HPDE6-E6E7 (cell line): ENCODE data around the gene ANKLE2.

ENCODE experiments used
- DNase-seq: peaks from one replicate; pipeline ENCODE4 v3.0.0; 2011; ENCODE audit warnings: missing footprints; ENCODE audit errors: extremely low spot score

ANKLE2 gene

DNA sequence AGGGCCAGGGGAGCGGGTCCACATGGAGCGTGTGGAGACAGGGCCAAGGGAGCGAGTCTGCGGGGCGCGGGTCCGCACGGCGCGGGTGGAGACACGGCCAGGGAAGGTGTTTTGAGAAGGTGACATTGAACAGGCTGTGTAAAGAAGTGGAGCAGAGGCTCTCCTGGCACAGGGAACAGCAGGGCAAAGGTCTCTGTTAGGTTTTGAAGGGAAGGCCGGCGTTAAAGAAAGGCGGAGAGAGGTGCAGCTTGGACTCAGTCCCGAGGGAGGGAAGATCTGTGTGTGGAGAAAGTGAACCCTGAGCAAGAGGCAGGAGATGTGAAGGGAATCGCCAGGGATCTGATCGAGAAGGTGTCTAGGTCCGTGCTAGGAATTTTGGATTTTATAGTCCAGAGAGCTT is 72.4 kb downstream of the ANKLE2 start:
- DNase-seq: no peak

DNA sequence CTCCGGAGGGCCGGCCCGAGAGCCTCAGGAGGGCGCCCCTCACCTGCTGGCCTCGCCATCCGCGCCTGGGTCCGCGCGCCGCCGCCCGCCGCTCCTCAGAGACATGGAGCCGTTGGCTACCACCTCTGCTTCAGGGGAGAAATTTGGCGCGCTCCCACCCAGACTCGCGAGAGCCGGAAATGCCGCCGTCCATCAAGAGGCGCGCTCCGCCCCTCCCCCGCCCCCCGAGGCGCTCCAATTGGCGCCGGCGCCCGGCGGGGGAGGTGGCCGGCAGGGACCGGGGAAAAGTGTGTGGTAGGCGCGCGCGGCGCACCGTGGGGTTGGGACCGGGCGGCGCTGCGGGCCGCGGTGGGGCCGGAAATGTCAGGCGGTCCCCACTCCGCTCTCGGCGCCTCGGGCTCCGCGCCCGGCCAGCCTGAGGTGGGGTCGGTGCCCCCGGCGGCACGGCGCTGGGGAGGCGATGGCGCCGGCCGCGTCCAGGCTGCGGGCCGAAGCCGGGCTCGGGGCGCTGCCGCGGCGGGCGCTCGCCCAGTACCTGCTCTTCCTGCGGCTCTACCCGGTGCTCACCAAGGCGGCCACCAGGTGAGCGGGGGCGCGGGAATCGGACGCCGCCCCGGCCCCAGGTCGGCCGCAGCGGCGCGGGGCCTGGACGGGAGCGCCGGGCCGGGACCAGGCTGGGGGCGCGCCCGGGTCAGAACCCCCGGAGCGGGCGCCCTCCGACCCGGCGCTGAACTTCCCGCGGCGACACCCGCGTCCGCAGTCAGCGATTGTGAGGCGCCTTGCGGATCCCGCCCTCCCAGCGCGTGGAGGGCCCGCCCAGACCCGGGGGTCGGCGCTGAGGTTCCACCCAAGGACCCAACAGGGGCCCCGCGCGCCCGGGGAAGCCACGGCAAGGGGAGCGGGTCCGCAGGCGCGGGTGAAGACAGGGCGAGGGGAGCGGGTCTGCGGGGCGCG is 74.1 kb downstream of the ANKLE2 start, which contains the start of the genes POLE and PXMP2:
POLE (minus strand) TSS at position 132 of the 954 bp plus-strand sequence; CDS start at position 105, 27 bp downstream.
PXMP2 (plus strand) TSS at position 377 of the 954 bp plus-strand sequence; CDS start at position 461, 84 bp downstream.
- peak; percentile 91 for DNase-seq

DNA sequence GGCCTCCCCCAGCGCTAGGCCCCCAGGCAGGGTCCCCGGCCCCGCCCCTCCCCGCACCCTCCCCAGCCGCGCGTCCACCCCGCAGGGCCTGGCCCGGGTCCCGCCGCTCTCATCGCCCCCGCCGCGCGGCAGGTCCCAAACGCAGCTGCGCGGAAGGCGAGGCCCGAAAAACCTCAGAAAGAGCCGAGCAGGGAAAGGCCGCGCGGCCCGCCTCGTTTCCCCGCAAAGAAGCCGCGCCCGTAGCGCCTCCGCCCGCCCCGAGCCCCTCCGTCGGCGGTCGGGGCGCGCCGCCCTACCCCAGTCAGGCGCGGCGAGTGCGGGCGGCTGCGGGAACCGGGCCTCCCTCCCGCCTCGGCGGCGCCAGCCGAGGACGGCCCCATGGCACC is 74.8 kb downstream of the ANKLE2 start:
- no peak for DNase-seq

DNA sequence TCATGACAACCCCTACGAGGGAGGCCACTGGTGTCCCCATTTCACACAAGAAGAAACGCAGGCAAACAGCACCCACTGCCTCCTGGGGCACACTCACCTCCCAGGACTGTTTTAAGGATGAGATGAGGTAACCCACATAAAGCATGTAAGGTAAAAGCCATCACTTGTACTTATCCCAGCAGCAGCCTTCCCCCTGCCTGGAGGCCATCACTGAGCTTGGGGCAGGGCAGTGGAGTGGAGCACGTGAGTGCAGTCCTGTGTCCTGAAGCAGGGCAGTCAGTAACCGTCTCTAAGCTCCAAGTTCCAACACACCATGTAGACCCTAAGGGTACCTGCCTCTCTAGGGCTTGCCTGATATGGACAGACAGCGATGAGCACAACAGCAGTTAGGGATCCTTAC is 76.2 kb downstream of the ANKLE2 start:
- no peak for DNase-seq

DNA sequence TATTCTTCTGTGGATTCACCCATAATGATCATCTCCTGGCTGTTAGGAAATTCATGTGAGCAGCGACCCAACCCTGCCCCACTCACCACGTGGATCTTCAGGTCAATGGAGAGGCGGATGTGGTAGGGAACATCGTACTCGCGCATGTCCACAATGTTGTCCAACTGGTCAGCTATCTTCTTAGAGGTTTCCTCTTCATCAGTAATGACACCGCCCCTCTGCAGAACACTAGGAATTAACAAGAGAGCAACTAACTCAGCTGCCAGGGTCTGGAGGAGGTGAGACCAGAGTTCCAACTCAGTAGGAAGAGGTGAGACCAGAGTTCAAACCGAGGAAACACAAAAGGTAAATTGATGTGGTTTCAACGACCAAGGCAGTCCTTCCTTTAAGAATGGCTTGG is 84.1 kb downstream of the ANKLE2 start:
- no peak for DNase-seq

DNA sequence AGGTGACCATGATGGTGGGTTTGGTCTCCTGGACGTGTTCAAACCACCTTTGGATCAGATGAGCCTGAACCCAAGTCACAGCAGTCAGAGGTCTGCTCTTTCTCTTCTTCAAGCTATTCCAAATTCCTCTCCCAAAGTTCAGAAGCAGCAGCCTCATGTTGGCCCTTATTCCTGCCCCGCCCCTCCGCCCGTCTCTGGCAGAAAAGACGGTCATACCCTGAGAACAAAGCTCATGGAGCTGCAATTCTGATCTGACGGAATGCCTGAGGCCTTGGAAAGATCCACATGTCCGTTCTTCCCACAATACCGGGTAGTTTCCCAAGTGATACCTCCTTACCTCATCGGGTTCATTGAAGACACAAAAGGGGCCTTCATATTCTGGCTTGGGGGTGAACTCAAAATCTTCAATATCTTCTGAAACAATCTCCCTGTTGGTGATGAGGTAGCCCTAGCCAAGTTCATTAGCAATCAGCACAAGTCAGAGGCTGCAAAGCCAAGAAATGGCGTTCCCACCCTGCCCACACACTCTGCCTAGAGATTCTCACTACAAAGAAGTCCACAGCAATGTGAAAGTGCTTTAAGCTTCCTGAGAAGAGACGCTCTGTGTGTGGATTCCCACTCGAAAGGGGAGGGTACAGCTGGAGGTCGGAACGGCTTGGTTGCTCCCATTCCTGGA is 85.7 kb downstream of the ANKLE2 start:
- DNase-seq: no peak
